H1 (cell line): ENCODE results near the gene KIF1C. TPM values are rescaled to one million over a fixed set of nuclear protein-coding genes. Genes with fewer than 3 reads are reported as not detected.

Experiments used
- CTCF ChIA-PET: fragments of 300-600 bp; sonication (Branson Sonifier 250); formaldehyde crosslinking; loops from one replicate; lab custom pipeline; 2021; ENCODE audit not compliant: partially characterized antibody; lab: Charles Lee
- POLR2A ChIA-PET: fragments of 300-600 bp; sonication (Branson Sonifier 250); formaldehyde crosslinking; loops from one replicate; lab custom pipeline; 2021; ENCODE audit warnings: inconsistent platforms; ENCODE audit not compliant: partially characterized antibody; lab: Charles Lee
- DNase-seq, 2 experiments: peaks; one replicate each; pipeline versions ENCODE4 v3.0.0 to v3.0.0-alpha.2; 2010 to 2022; ENCODE audit warnings: low spot score in 2 of 2, low read depth in 1 of 2, mixed read lengths in 1 of 2
- FAIRE-seq: peaks from 2 replicates; lab custom pipeline; 2011; peaks lifted over from hg19 to GRCh38; lab: Jason Lieb, UNC
- H2AFZ ChIP-seq: 2 replicates; pipeline ENCODE4 v1.8.1; 2012; ENCODE audit warnings: low read length, inconsistent platforms
- H2AK5ac ChIP-seq: 2 replicates; pipeline ENCODE4 v1.6.1; 2013; ENCODE audit warnings: low read depth, low read length
- H2BK120ac ChIP-seq: replicated peaks from 2 replicates; pipeline ENCODE3; 2013; ENCODE audit warnings: low read depth, low read length, inconsistent platforms
- H2BK12ac ChIP-seq: 2 replicates; pipeline ENCODE4 v1.6.1; 2013; ENCODE audit warnings: low read depth, low read length
- H2BK15ac ChIP-seq: 2 replicates; pipeline ENCODE4 v1.6.1; 2013; ENCODE audit warnings: low read length
- H2BK20ac ChIP-seq: 2 replicates; pipeline ENCODE4 v1.6.1; 2013; ENCODE audit warnings: low read length
- H2BK5ac ChIP-seq: 2 replicates; pipeline ENCODE4 v1.6.1; 2013; ENCODE audit warnings: low read depth, low read length
- H3K14ac ChIP-seq: 2 replicates; pipeline ENCODE4 v1.6.1; 2013; ENCODE audit warnings: inconsistent platforms; ENCODE audit not compliant: insufficient read length
- H3K18ac ChIP-seq: 2 replicates; pipeline ENCODE4 v1.6.1; 2013; ENCODE audit warnings: low read length; ENCODE audit errors: extremely low read depth
- H3K23ac ChIP-seq: 2 replicates; pipeline ENCODE4 v1.6.1; 2013; ENCODE audit warnings: inconsistent platforms; ENCODE audit not compliant: insufficient read length
- H3K23me2 ChIP-seq: 2 replicates; pipeline ENCODE4 v1.6.1; 2013; ENCODE audit warnings: low read depth, low read length
- H3K27ac ChIP-seq: 2 replicates; pipeline ENCODE4 v1.6.1; 2011; ENCODE audit warnings: low read depth, low read length, inconsistent platforms
- H3K27me3 ChIP-seq, 4 experiments: replicated peaks in 1 of 4; 1 replicate in 1 of 4; 2 replicates in 3 of 4; pipeline versions ENCODE4 v1.6.1 to v1.8.1; 2011 to 2013; ENCODE audit warnings: low read length in 3 of 4, mild to moderate bottlenecking in 3 of 4, inconsistent platforms in 2 of 4, mixed read lengths in 2 of 4, moderate library complexity in 1 of 4; ENCODE audit not compliant: control insufficient read depth in 3 of 4, insufficient read depth in 3 of 4; ENCODE audit errors: extremely low read depth in 1 of 4
- H3K36me3 ChIP-seq, 4 experiments: 2 replicates each; pipeline versions ENCODE4 v1.6.1 to v1.8.1; 2011 to 2013; ENCODE audit warnings: mild to moderate bottlenecking in 4 of 4, low read length in 3 of 4, moderate library complexity in 2 of 4, control low read depth in 1 of 4, inconsistent platforms in 1 of 4; ENCODE audit not compliant: insufficient read depth in 4 of 4, control insufficient read depth in 2 of 4
- H3K4ac ChIP-seq: replicated peaks from 2 replicates; pipeline ENCODE3; 2013; ENCODE audit warnings: low read length, low read depth, mixed read lengths, inconsistent platforms; ENCODE audit not compliant: insufficient read length
- H3K4me1 ChIP-seq, 4 experiments: replicated peaks in 1 of 4; 1 replicate in 1 of 4; 2 replicates in 3 of 4; pipeline versions ENCODE4 v1.6.1 to v1.8.1; 2011 to 2013; ENCODE audit warnings: low read length in 3 of 4, inconsistent platforms in 2 of 4, mixed read lengths in 1 of 4; ENCODE audit not compliant: insufficient read depth in 4 of 4, control insufficient read depth in 3 of 4
- H3K4me2 ChIP-seq, 2 experiments: 2 replicates each; pipeline versions ENCODE4 v1.6.1 to v1.8.1; 2011 to 2013; ENCODE audit warnings: low read depth in 2 of 2, low read length in 2 of 2, control low read depth in 1 of 2, inconsistent platforms in 1 of 2, mild to moderate bottlenecking in 1 of 2; ENCODE audit not compliant: insufficient read depth in 1 of 2
- H3K4me3 ChIP-seq, 4 experiments: fragments of 200-600, 300-600 bp in 1 of 4; sonication (generic), shearing (Covaris generic), sonication (Bioruptor Twin) in 1 of 4; 2 replicates each; pipeline versions ENCODE4 v1.5.1 to v1.8.1; 2011 to 2016; ENCODE audit warnings: low read length in 4 of 4, low read depth in 3 of 4, control low read depth in 2 of 4, inconsistent platforms in 2 of 4, mild to moderate bottlenecking in 2 of 4, mixed read lengths in 1 of 4, moderate library complexity in 1 of 4; ENCODE audit not compliant: insufficient read depth in 2 of 4; ENCODE audit errors: extremely low read depth in 1 of 4
- H3K56ac ChIP-seq: replicated peaks from 2 replicates; pipeline ENCODE3; 2013; ENCODE audit warnings: low read depth, mild to moderate bottlenecking, mixed read lengths, low read length, inconsistent platforms; ENCODE audit not compliant: insufficient read length
- H3K79me1 ChIP-seq: 2 replicates; pipeline ENCODE4 v1.6.1; 2013; ENCODE audit warnings: low read depth, low read length, control low read depth
- H3K79me2 ChIP-seq, 2 experiments: 2 replicates each; pipeline versions ENCODE4 v1.6.1 to v1.8.1; 2012 to 2013; ENCODE audit warnings: low read length in 2 of 2, mild to moderate bottlenecking in 2 of 2, inconsistent platforms in 1 of 2; ENCODE audit not compliant: insufficient read depth in 2 of 2, control insufficient read depth in 1 of 2
- H3K9ac ChIP-seq, 4 experiments: replicated peaks in 1 of 4; 1 replicate in 1 of 4; 2 replicates in 3 of 4; pipeline versions ENCODE4 v1.6.1 to v1.8.1; 2011 to 2013; ENCODE audit warnings: low read depth in 3 of 4, low read length in 3 of 4, control low read depth in 2 of 4, mild to moderate bottlenecking in 2 of 4, moderate library complexity in 2 of 4, inconsistent platforms in 1 of 4; ENCODE audit errors: extremely low read depth in 1 of 4
- H3K9me3 ChIP-seq, 2 experiments: 2 replicates each; pipeline versions ENCODE4 v1.6.1 to v1.8.1; 2012 to 2013; ENCODE audit warnings: mild to moderate bottlenecking in 2 of 2, moderate library complexity in 2 of 2, control low read depth in 1 of 2, inconsistent platforms in 1 of 2, low read depth in 1 of 2, low read length in 1 of 2, mixed read lengths in 1 of 2; ENCODE audit not compliant: insufficient read depth in 2 of 2
- H4K20me1 ChIP-seq, 2 experiments: replicated peaks in 1 of 2; 2 replicates each; pipeline versions ENCODE3 to v1.8.1; 2011 to 2013; ENCODE audit warnings: inconsistent platforms in 2 of 2, low read length in 2 of 2, mild to moderate bottlenecking in 1 of 2; ENCODE audit not compliant: insufficient read depth in 2 of 2, control insufficient read depth in 1 of 2
- H4K5ac ChIP-seq: 2 replicates; pipeline ENCODE4 v1.6.1; 2013; ENCODE audit warnings: low read length, low read depth, mixed read lengths, inconsistent platforms; ENCODE audit not compliant: insufficient read length
- H4K8ac ChIP-seq: 2 replicates; pipeline ENCODE4 v1.8.0; 2013; ENCODE audit warnings: mild to moderate bottlenecking, moderate library complexity, low read length, inconsistent platforms; ENCODE audit not compliant: insufficient read depth; ENCODE audit errors: extremely low read depth
- H4K91ac ChIP-seq: replicated peaks from 2 replicates; pipeline ENCODE3; 2013; ENCODE audit warnings: low read length, mixed read lengths, inconsistent platforms; ENCODE audit not compliant: insufficient read length
- MAFK ChIP-seq: IDR thresholded peaks from 2 replicates; pipeline ENCODE4 v1.6.1; 2012; ENCODE audit warnings: low read depth, mild to moderate bottlenecking, improper control_type of control experiment, low read length
- RBBP5 ChIP-seq: IDR thresholded peaks from 2 replicates; pipeline ENCODE4 v1.7.1; 2012; ENCODE audit warnings: low read depth, mild to moderate bottlenecking, inconsistent platforms, low read length, moderate library complexity, borderline replicate concordance
- WGBS, 2 experiments: shearing (Covaris generic) in 1 of 2; methylation state at CpG; one replicate each; pipeline versions ENCODE4 v1.1.6 to v1.1.7; 2013 to 2015; ENCODE audit warnings: low lambda C conversion rate in 2 of 2, mixed read lengths in 2 of 2, inconsistent platforms in 1 of 2, low coverage in 1 of 2, missing lambda C conversion rate in 1 of 2; ENCODE audit not compliant: insufficient replicate concordance in 2 of 2, insufficient coverage in 1 of 2, insufficient read length in 1 of 2; ENCODE audit errors: extremely low coverage in 1 of 2, missing lambda C conversion rate in 1 of 2; 5-methylcytosine and 5-hydroxymethylcytosine counted together
- polyA plus RNA-seq, 7 experiments: library from polyadenylated mRNA; depleted of rRNA in 3 of 7; stranded (reverse) in 5 of 7; unstranded in 2 of 7; fragments of >200 nt in 5 of 7; fragments of 200-250 nt in 2 of 7; gene quantifications; 1 replicate in 5 of 7; 2 replicates in 1 of 7; 4 replicates in 1 of 7; pipeline versions ENCODE4 v1.2.1 to v1.2.3, GENCODE V29; 2011 to 2013; ENCODE audit warnings: missing spikeins in 2 of 7, mixed read lengths in 2 of 7
- total RNA-seq: library from RNA; stranded (reverse); fragmentation: NEBNext Ultra II Directional; extraction: Animal tissue kit (Norgen Biotek cat#: 25700); gene quantifications from 2 replicates; pipeline ENCODE4 v1.2.1, GENCODE V29; 2021

Gene KIF1C
- total and polyA plus RNA-seq, 2 of the 8 experiments (the other 6 are each of a cell fraction or from before 2014, with no cell fraction given): 14.3 to 114 TPM

DNA sequence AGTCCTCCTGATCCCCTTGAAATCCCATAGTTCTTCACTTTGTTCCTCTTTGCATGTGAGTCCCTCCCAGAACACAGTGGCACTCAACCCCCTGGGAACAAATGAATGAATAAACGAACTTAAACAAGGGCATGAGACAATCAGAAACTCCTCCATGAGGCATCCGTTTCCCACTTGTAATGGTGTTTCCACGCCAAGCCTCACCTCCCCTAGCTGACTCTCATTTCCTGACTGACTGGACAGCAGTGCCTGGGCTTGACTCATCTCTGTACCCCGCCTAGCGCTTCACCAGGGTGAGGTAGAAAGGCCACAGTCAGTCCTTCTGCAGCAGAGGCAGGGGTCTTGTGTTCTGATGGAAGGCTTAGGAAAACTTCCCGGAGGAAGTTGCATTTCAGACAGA lies 14.2 kb downstream of the KIF1C start:
- no peak overlapping the region for H3K4me2 ChIP-seq
- no peak overlapping the region for H3K23ac ChIP-seq
- H2AFZ ChIP-seq: no peak overlapping the region
- TF ChIP-seq RBBP5: no peak
- TF ChIP-seq MAFK: no peak
- DNase-seq: no peak
- no peaks in the 10 kb centered on the region for H3K27me3 ChIP-seq
- H2BK12ac ChIP-seq: no peak overlapping the region
- no peak overlapping the region for H3K9ac ChIP-seq
- H3K79me1 ChIP-seq: no peaks in the 10 kb centered on the region
- no peak overlapping the region for H3K18ac ChIP-seq
- no peak overlapping the region for H3K14ac ChIP-seq
- peaks cover 15 to 50% (median 33%) of the 10 kb centered on the region in 4 experiments for H3K36me3 ChIP-seq
- no peak overlapping the region for H4K8ac ChIP-seq
- H2BK15ac ChIP-seq: no peak overlapping the region
- H2AK5ac ChIP-seq: no peak overlapping the region
- H2BK120ac ChIP-seq: no peak overlapping the region
- 91% methylated on average over 6 of the region's 6 CpGs; no CpG with 5 or more reads in 1 of the 2 experiments for WGBS, 2 experiments
- H4K91ac ChIP-seq: no peak overlapping the region
- ChIA-PET CTCF (interaction anchor here (1.5 to 2.2 kb wide), 2 partner anchors 7 to 50 kb away, joined by 4 to 9 read pairs; no protein-coding TSS in a partner anchor), POLR2A (interaction anchor here (0.7 to 1.4 kb wide), 4 partner anchors 9 to 27 kb away, joined by 3 to 4 read pairs (median 4); no protein-coding TSS in a partner anchor)
- H2BK20ac ChIP-seq: no peak overlapping the region
- H3K4me1 ChIP-seq: no peaks in the 10 kb centered on the region
- H3K4ac ChIP-seq: no peak overlapping the region
- H4K20me1 ChIP-seq: peaks cover 0 to 7% of the 10 kb centered on the region in 2 experiments
- H3K79me2 ChIP-seq: no peaks in the 10 kb centered on the region
- H2BK5ac ChIP-seq: no peak overlapping the region
- H3K27ac ChIP-seq: no peak overlapping the region
- no peak overlapping the region for H3K4me3 ChIP-seq
- H3K23me2 ChIP-seq: no peaks in the 10 kb centered on the region
- no peak overlapping the region for H4K5ac ChIP-seq
- H3K9me3 ChIP-seq: no peaks in the 10 kb centered on the region
- H3K56ac ChIP-seq: no peak overlapping the region
- no peak for FAIRE-seq
